AG09319 (cell line): ENCODE data around the gene NIN.

Experiments
- DNase-seq: peaks from one replicate; pipeline ENCODE4 v3.0.0-alpha.2; 2010; ENCODE audit warnings: low read depth; ENCODE audit errors: extremely low read depth
- CTCF ChIP-seq: IDR thresholded peaks from 2 replicates; pipeline ENCODE4 v1.5.1; 2011; ENCODE audit warnings: low read depth, mild to moderate bottlenecking, inconsistent platforms, low read length, moderate library complexity

The NIN gene

GRCh38 chr14:50865391-50866076, 34.6 kb upstream of the NIN start:
- DNase-seq: no peak
- TF ChIP-seq CTCF: no peak

GRCh38 chr14:50864946-50865345, 34.0 kb upstream of the NIN start:
- DNase-seq: no peak
- TF ChIP-seq CTCF: no peak

GRCh38 chr14:50864237-50864636, 33.3 kb upstream of the NIN start:
- DNase-seq: no peak
- no peak for TF ChIP-seq CTCF

GRCh38 chr14:50862036-50862570, 31.1 kb upstream of the NIN start:
- TF ChIP-seq CTCF: no peak
- DNase-seq: no peak

GRCh38 chr14:50860478-50861086, 29.6 kb upstream of the NIN start:
- peak; percentile 57 for DNase-seq
- peak; percentile 63 for TF ChIP-seq CTCF

GRCh38 chr14:50859296-50859624, 28.3 kb upstream of the NIN start:
- no peak for TF ChIP-seq CTCF
- no peak for DNase-seq

- no peak for TF ChIP-seq CTCF
- no peak for DNase-seq
Measured at GRCh38 chr14:50856660-50857059, 25.7 kb upstream of the NIN start.
